IMR-90 (cell line): ENCODE measurements around the gene LIMS1. TPM values are rescaled to one million over a fixed set of nuclear protein-coding genes. Genes with fewer than 3 reads are reported as not detected.
"Not testable (repeated sequence)": the region's sequence is repeated elsewhere in the genome, so short reads cannot be mapped to it uniquely, and the experiment has no call there.

Experiments used
- ATAC-seq: fragments of 200-7000 bp; cut with Tn5 transposase; 2 replicates; pipeline ENCODE4 v1.9.1; 2020; ENCODE audit warnings: low read depth, mild to moderate bottlenecking, moderate library complexity
- BruUV-seq: library from RNA; stranded (reverse); fragments of 400-500 nt; replicated peaks from 2 replicates; lab custom pipeline; 2021; lab: Mats Ljungman, UMichigan
- CTCF ChIA-PET: fragments of 300-600 bp; formaldehyde crosslinking; extraction: SDS; loops from one replicate; lab custom pipeline; 2021; ENCODE audit warnings: antibody characterized with exemption; lab: Yijun Ruan, JAX
- POLR2A ChIA-PET: fragments of 300-600 bp; sonication (Branson Sonifier 250); formaldehyde crosslinking; loops from one replicate; lab custom pipeline; 2022; ENCODE audit warnings: antibody characterized with exemption; ENCODE audit not compliant: unreplicated experiment; lab: Charles Lee
- DNase-seq: peaks from one replicate; pipeline ENCODE4 v3.0.0; 2013
- H2AFZ ChIP-seq: replicated peaks from 2 replicates; pipeline ENCODE3; 2013; ENCODE audit warnings: low read length, mild to moderate bottlenecking; ENCODE audit not compliant: poor library complexity
- H2AK5ac ChIP-seq: 2 replicates; pipeline ENCODE4 v1.6.1; 2013; ENCODE audit warnings: low read depth, low read length, inconsistent platforms
- H2AK9ac ChIP-seq: replicated peaks from 2 replicates; pipeline ENCODE3; 2013; ENCODE audit warnings: mild to moderate bottlenecking, low read depth, low read length, moderate library complexity; ENCODE audit not compliant: poor library complexity
- H2BK120ac ChIP-seq: 2 replicates; pipeline ENCODE4 v1.6.1; 2013; ENCODE audit warnings: low read depth, low read length, inconsistent platforms
- H2BK15ac ChIP-seq: 3 replicates; pipeline ENCODE4 v1.6.1; 2013; ENCODE audit warnings: low read depth, low read length, inconsistent platforms
- H2BK20ac ChIP-seq: 2 replicates; pipeline ENCODE4 v1.6.1; 2013; ENCODE audit warnings: low read depth, mild to moderate bottlenecking, inconsistent platforms, low read length, moderate library complexity
- H2BK5ac ChIP-seq: 2 replicates; pipeline ENCODE4 v1.6.1; 2013; ENCODE audit warnings: mild to moderate bottlenecking, low read depth, low read length, inconsistent platforms; ENCODE audit not compliant: poor library complexity, severe bottlenecking
- H3K14ac ChIP-seq: replicated peaks from 2 replicates; pipeline ENCODE4 v1.6.1; 2013; ENCODE audit warnings: low read depth, low read length, inconsistent platforms
- H3K18ac ChIP-seq: 2 replicates; pipeline ENCODE4 v1.6.1; 2013; ENCODE audit warnings: low read depth, low read length, control low read depth
- H3K23ac ChIP-seq: 2 replicates; pipeline ENCODE4 v1.6.1; 2013; ENCODE audit warnings: low read depth, low read length, inconsistent platforms
- H3K27ac ChIP-seq: 2 replicates; pipeline ENCODE4 v1.5.1; 2013; ENCODE audit warnings: mild to moderate bottlenecking, control low read depth, low read length; ENCODE audit not compliant: insufficient read depth
- H3K27me3 ChIP-seq: 2 replicates; pipeline ENCODE4 v1.6.1; 2013; ENCODE audit warnings: low read length; ENCODE audit not compliant: control insufficient read depth, insufficient read depth
- H3K36me3 ChIP-seq: 2 replicates; pipeline ENCODE4 v1.6.1; 2013; ENCODE audit warnings: low read length, mixed read lengths; ENCODE audit not compliant: control insufficient read depth, insufficient read depth
- H3K4ac ChIP-seq: 2 replicates; pipeline ENCODE4 v1.6.1; 2013; ENCODE audit warnings: low read depth, low read length, inconsistent platforms
- H3K4me1 ChIP-seq: 2 replicates; pipeline ENCODE4 v1.6.1; 2013; ENCODE audit warnings: low read length, mixed read lengths; ENCODE audit not compliant: control insufficient read depth, insufficient read depth
- H3K4me2 ChIP-seq: 2 replicates; pipeline ENCODE4 v1.6.1; 2013; ENCODE audit warnings: low read depth, mild to moderate bottlenecking, control low read depth, low read length, moderate library complexity
- H3K4me3 ChIP-seq: 2 replicates; pipeline ENCODE4 v1.5.1; 2013; ENCODE audit warnings: low read depth, mild to moderate bottlenecking, control low read depth, low read length, moderate library complexity; ENCODE audit not compliant: insufficient read depth
- H3K56ac ChIP-seq: 2 replicates; pipeline ENCODE4 v1.6.1; 2013; ENCODE audit warnings: low read length, inconsistent platforms; ENCODE audit not compliant: insufficient read depth; ENCODE audit errors: extremely low read depth
- H3K79me1 ChIP-seq, 2 experiments: 2 replicates each; pipeline ENCODE4 v1.6.1; 2013; ENCODE audit warnings: low read length in 2 of 2, inconsistent platforms in 1 of 2, low read depth in 1 of 2
- H3K9ac ChIP-seq: 2 replicates; pipeline ENCODE4 v1.6.1; 2013; ENCODE audit warnings: low read depth, low read length, control low read depth
- H3K9me1 ChIP-seq: 2 replicates; pipeline ENCODE4 v1.6.1; 2013; ENCODE audit warnings: low read length, inconsistent platforms; ENCODE audit not compliant: insufficient read depth
- H3K9me3 ChIP-seq: 2 replicates; pipeline ENCODE4 v1.6.1; 2013; ENCODE audit warnings: low read length; ENCODE audit not compliant: control insufficient read depth, insufficient read depth
- H4K20me1 ChIP-seq: 2 replicates; pipeline ENCODE4 v1.6.1; 2013; ENCODE audit warnings: low read length, inconsistent platforms; ENCODE audit not compliant: insufficient read depth
- H4K5ac ChIP-seq: 2 replicates; pipeline ENCODE4 v1.6.1; 2013; ENCODE audit warnings: mild to moderate bottlenecking, low read depth, low read length, control low read depth
- H4K8ac ChIP-seq, 2 experiments: 2 replicates each; pipeline ENCODE4 v1.6.1; 2013; ENCODE audit warnings: low read depth in 2 of 2, low read length in 2 of 2, control low read depth in 1 of 2, inconsistent platforms in 1 of 2
- H4K91ac ChIP-seq: 2 replicates; pipeline ENCODE4 v1.6.1; 2013; ENCODE audit warnings: low read depth, low read length, inconsistent platforms; ENCODE audit not compliant: insufficient read depth
- BHLHE40 ChIP-seq: fragments of 150-350 bp; IDR thresholded peaks from 2 replicates; pipeline ENCODE4 v1.6.1; 2016; ENCODE audit warnings: mild to moderate bottlenecking, low read depth, low read length
- POLR2A ChIP-seq: IDR thresholded peaks from 2 replicates; pipeline ENCODE4 v1.6.1; 2012; ENCODE audit warnings: mild to moderate bottlenecking, low read depth, low read length
- WGBS, 2 experiments: methylation state at CpG; one replicate each; pipeline versions ENCODE4 v1.1.5 to v1.1.7; 2013; ENCODE audit warnings: missing lambda C conversion rate in 2 of 2; ENCODE audit not compliant: insufficient read length in 1 of 2; ENCODE audit errors: extremely low coverage in 2 of 2; 5-methylcytosine and 5-hydroxymethylcytosine counted together
- dilution Hi-C: fragments of 300-500 bp; cut with HindIII; formaldehyde crosslinking; loops from one replicate; pipeline ENCODE4 v1.14.3; 2018; ENCODE audit warnings: low sequenced_read_pairs; ENCODE audit not compliant: unreplicated experiment
- in situ Hi-C: fragments of 300-500 bp; cut with MboI; formaldehyde crosslinking; loops from 3 replicates; pipeline ENCODE4 v1.14.3; 2019; ENCODE audit warnings: low sequenced_read_pairs, inconsistent platforms, mixed read lengths
- intact Hi-C: fragments of 100-400 bp; cut with micrococcal nuclease; formaldehyde crosslinking; loops from 2 replicates; pipeline ENCODE4 v1.10.0; 2022
- polyA plus RNA-seq, 3 experiments: library from polyadenylated mRNA; depleted of rRNA; stranded (reverse); fragments of >200 nt; gene quantifications; 2 replicates each; pipeline ENCODE4 v1.2.3, GENCODE V29; 2012; ENCODE audit warnings: low replicate concordance in 1 of 3
- total RNA-seq: library from RNA; depleted of rRNA; stranded (reverse); fragments of >200 nt; gene quantifications from 2 replicates; pipeline ENCODE4 v1.2.3, GENCODE V29; 2012

LIMS1 gene
- total and polyA plus RNA-seq, 2 of the 4 experiments (the other 2 are of a cell fraction), result 59.1 to 131 TPM

DNA sequence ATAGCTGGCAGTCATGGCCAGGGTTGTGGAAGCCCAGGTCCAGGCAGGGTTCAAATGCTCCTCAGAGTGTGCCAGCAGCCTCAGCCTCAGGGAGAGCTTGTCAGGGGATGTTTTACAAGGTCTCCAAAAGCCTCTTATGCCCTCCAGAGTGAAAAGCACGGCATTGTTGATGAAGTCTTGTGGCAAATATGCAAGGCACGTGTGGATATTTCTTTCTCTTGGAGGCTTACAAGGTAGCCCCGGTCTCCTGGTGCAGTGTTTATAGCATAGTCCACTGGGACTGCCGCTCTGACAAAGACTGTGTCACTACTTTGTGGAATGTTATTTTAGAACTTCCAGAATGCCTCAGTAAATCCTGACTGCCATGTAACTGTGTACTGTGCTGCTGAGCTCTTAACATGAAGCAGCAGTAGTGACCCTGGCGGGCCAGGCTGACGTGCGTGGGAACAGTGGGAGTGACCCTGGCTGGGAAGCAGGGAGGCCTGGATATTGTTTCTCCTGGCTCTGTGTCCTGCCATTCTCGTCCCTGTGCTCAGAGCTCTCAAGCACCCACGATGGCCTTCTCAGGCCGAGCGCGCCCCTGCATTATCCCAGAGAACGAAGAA is 120.4 kb downstream of the LIMS1 start:
- Histone ChIP-seq H3K4me2 (peak overlapping the region; percentile 78), H3K4me3 (peak overlapping the region; percentile 18; the same call in 1 of the 2 replicates), H3K4ac (peak overlapping the region; percentile 83), H4K8ac (peak overlapping the region in 1 of 2 experiments; percentile 49; a peak in 1 of 4 replicates), H3K27ac (peak overlapping the region; percentile 90), H3K14ac (peak overlapping the region; percentile 66; the same call in 1 of the 2 replicates), H3K9ac (0 out of 2 replicates have a peak overlapping the region, but pooled peaks have one; percentile 44), H2BK15ac (peak overlapping the region; percentile 39; the same call in 1 of the 3 replicates), H3K79me1 (peaks cover 6 to 13% of the 10 kb centered on the region in 2 experiments; a peak in 2 of 4 replicates), H3K23ac (0 out of 2 replicates have a peak overlapping the region, but pooled peaks have one; percentile 66), H2BK120ac (peak overlapping the region; percentile 68; the same call in 1 of the 2 replicates), H2BK20ac (peak overlapping the region; percentile 76; the same call in 1 of the 2 replicates), H2BK5ac (peak overlapping the region; percentile 82), H3K56ac (peak overlapping the region; percentile 6; the same call in 1 of the 2 replicates), H4K5ac (peak overlapping the region; percentile 63; the same call in 1 of the 2 replicates), H2AK5ac (peak overlapping the region; percentile 78), H3K18ac (peak overlapping the region; percentile 88)
- intact Hi-C loops, H3K4me1 ChIP-seq, H3K36me3 ChIP-seq, in situ Hi-C loops, dilution Hi-C loops, H4K20me1 ChIP-seq, H3K27me3 ChIP-seq, CTCF ChIA-PET, H2AFZ ChIP-seq, H2AK9ac ChIP-seq, POLR2A ChIA-PET, H3K9me3 ChIP-seq, H3K9me1 ChIP-seq, H4K91ac ChIP-seq: not testable (repeated sequence)
- no CpG with 5 or more reads among the region's 13 CpGs for WGBS, 2 experiments
- DNase-seq, result peak; percentile 82
- TSS peak; percentile 48 for BruUV-seq
- 0 out of 2 replicates have a peak, but pooled peaks have one; percentile 21 for TF ChIP-seq BHLHE40
- TF ChIP-seq POLR2A, result 0 out of 2 replicates have a peak, but pooled peaks have one; percentile 51
- ATAC-seq, result peak; percentile 80

DNA sequence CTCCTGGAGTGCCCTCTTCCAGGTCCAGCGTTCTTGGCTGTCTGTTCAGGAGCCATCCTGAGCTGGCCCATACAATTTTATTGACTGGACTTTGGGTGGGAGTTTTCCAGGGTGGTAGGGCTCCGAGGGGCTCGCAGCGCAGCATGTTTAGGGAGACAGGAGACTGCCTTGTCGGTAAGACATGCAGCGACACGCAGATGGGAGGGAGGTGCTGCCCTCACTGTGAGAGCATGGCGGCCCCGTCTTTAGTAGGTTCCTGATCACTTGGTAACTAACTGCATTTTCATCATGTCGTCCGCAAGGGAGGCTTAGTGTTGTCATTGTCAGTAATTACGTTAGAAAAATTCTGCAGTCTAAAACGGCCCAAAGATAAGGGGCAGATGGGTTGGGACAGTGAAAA is 121.0 kb downstream of the LIMS1 start:
- H3K79me1 ChIP-seq, POLR2A ChIA-PET, H3K9me3 ChIP-seq, H2BK20ac ChIP-seq, intact Hi-C loops, H3K23ac ChIP-seq, H2AK5ac ChIP-seq, H4K91ac ChIP-seq, H3K9ac ChIP-seq, H3K4me3 ChIP-seq, H3K4ac ChIP-seq, H2BK15ac ChIP-seq, H2AFZ ChIP-seq, H2BK120ac ChIP-seq, H4K5ac ChIP-seq, H3K9me1 ChIP-seq, H4K8ac ChIP-seq, H3K27me3 ChIP-seq, H3K18ac ChIP-seq, H3K27ac ChIP-seq, CTCF ChIA-PET, dilution Hi-C loops, H2BK5ac ChIP-seq, BruUV-seq, H3K56ac ChIP-seq, H2AK9ac ChIP-seq, H4K20me1 ChIP-seq, H3K4me1 ChIP-seq, ATAC-seq, DNase-seq, in situ Hi-C loops, H3K36me3 ChIP-seq, H3K4me2 ChIP-seq, H3K14ac ChIP-seq: not testable (repeated sequence)
- no CpG with 5 or more reads among the region's 13 CpGs for WGBS, 2 experiments
